HEK293 (cell line): Measurements from ENCODE around the gene LTBP1.

ENCODE experiments used
- CTCF ChIA-PET: fragments of 350-600 bp; formaldehyde crosslinking; extraction: SDS; loops from one replicate; lab custom pipeline; 2021; ENCODE audit warnings: antibody characterized with exemption; lab: Yijun Ruan, JAX
- POLR2A ChIA-PET: fragments of 300-600 bp; formaldehyde crosslinking; extraction: SDS; loops from one replicate; lab custom pipeline; 2020; ENCODE audit warnings: antibody characterized with exemption, inconsistent platforms; lab: Yijun Ruan, JAX
- H3K27ac ChIP-seq: fragments of 200-500 bp; sonication (Bioruptor generic); 2 replicates; pipeline ENCODE4 v1.5.1; 2014; ENCODE audit warnings: low read depth, low read length, control low read depth, inconsistent platforms; ENCODE audit errors: extremely low read depth
- H3K36me3 ChIP-seq, 2 experiments: fragments of 200-500 bp in 1 of 2; sonication (Bioruptor generic) in 1 of 2; 1 replicate in 1 of 2; 2 replicates in 1 of 2; pipeline ENCODE4 v1.5.1; 2014 to 2017; ENCODE audit warnings: inconsistent platforms in 2 of 2, low read length in 2 of 2; ENCODE audit not compliant: control insufficient read depth in 2 of 2, insufficient read depth in 1 of 2
- H3K4me1 ChIP-seq: fragments of 200-500 bp; sonication (Bioruptor generic); 2 replicates; pipeline ENCODE4 v1.5.1; 2014; ENCODE audit warnings: mild to moderate bottlenecking, low read length, inconsistent platforms; ENCODE audit not compliant: control insufficient read depth, insufficient read depth
- H3K4me3 ChIP-seq: 2 replicates; pipeline ENCODE4 v1.5.1; 2011; ENCODE audit warnings: low read depth, mild to moderate bottlenecking, control low read depth, low read length, moderate library complexity
- H3K9me3 ChIP-seq: fragments of 200-500 bp; sonication (Bioruptor generic); 2 replicates; pipeline ENCODE4 v1.5.1; 2014; ENCODE audit warnings: low read depth, low read length, inconsistent platforms; ENCODE audit not compliant: control insufficient read depth, insufficient read depth
- KLF8 ChIP-seq: fragments of 450-650 bp; formaldehyde crosslinking; IDR thresholded peaks from 2 replicates; pipeline ENCODE4 v1.5.1; 2016; ENCODE audit warnings: missing biosample characterization, missing genetic modification characterization
- SCRT2 ChIP-seq: fragments of 450-650 bp; formaldehyde crosslinking; IDR thresholded peaks from 2 replicates; pipeline ENCODE4 v1.5.1; 2016; ENCODE audit warnings: missing biosample characterization, missing genetic modification characterization
- SP2 ChIP-seq: fragments of 450-650 bp; formaldehyde crosslinking; IDR thresholded peaks from 2 replicates; pipeline ENCODE4 v1.5.1; 2016; ENCODE audit warnings: missing biosample characterization, missing genetic modification characterization
- ZBTB8A ChIP-seq: fragments of 450-650 bp; formaldehyde crosslinking; IDR thresholded peaks from 2 replicates; pipeline ENCODE4 v1.5.1; 2016; ENCODE audit warnings: missing biosample characterization, missing genetic modification characterization
- ZFP3 ChIP-seq: fragments of 450-650 bp; formaldehyde crosslinking; IDR thresholded peaks from 2 replicates; pipeline ENCODE4 v1.5.1; 2016; ENCODE audit warnings: low read depth, missing biosample characterization, missing genetic modification characterization
- ZNF239 ChIP-seq: fragments of 450-650 bp; formaldehyde crosslinking; IDR thresholded peaks from 2 replicates; pipeline ENCODE4 v1.5.1; 2016; ENCODE audit warnings: missing biosample characterization, missing genetic modification characterization
- ZNF274 ChIP-seq, 2 experiments: fragments of 200-500 bp in 1 of 2; fragments of 450-650 bp in 1 of 2; sonication (Bioruptor generic) in 1 of 2; formaldehyde crosslinking in 1 of 2; IDR thresholded peaks; 2 replicates each; pipeline versions ENCODE4 v1.5.1 to v1.6.1; 2014 to 2016; ENCODE audit warnings: borderline replicate concordance in 1 of 2, inconsistent platforms in 1 of 2, low read length in 1 of 2, missing biosample characterization in 1 of 2, missing genetic modification characterization in 1 of 2
- ZNF302 ChIP-seq: fragments of 450-650 bp; formaldehyde crosslinking; IDR thresholded peaks from 2 replicates; pipeline ENCODE4 v1.5.1; 2016; ENCODE audit warnings: missing biosample characterization, missing genetic modification characterization, low read depth
- ZNF391 ChIP-seq: fragments of 450-650 bp; formaldehyde crosslinking; IDR thresholded peaks from 2 replicates; pipeline ENCODE4 v1.5.1; 2016; ENCODE audit warnings: low read depth, missing biosample characterization, missing genetic modification characterization, borderline replicate concordance
- ZNF394 ChIP-seq: fragments of 450-650 bp; formaldehyde crosslinking; IDR thresholded peaks from 2 replicates; pipeline ENCODE4 v1.5.1; 2016; ENCODE audit warnings: missing biosample characterization, missing genetic modification characterization, mild to moderate bottlenecking, moderate library complexity, borderline replicate concordance
- ZNF610 ChIP-seq: fragments of 450-650 bp; formaldehyde crosslinking; IDR thresholded peaks from 2 replicates; pipeline ENCODE4 v1.5.1; 2016; ENCODE audit warnings: missing biosample characterization, missing genetic modification characterization, borderline replicate concordance
- ZNF658 ChIP-seq: fragments of 450-650 bp; formaldehyde crosslinking; IDR thresholded peaks from 2 replicates; pipeline ENCODE4; 2016; ENCODE audit warnings: missing biosample characterization, missing genetic modification characterization
- ZNF747 ChIP-seq: fragments of 450-650 bp; formaldehyde crosslinking; IDR thresholded peaks from 2 replicates; pipeline ENCODE4 v1.5.1; 2016; ENCODE audit warnings: missing biosample characterization, missing genetic modification characterization
- ZNF785 ChIP-seq: fragments of 450-650 bp; formaldehyde crosslinking; IDR thresholded peaks from 2 replicates; pipeline ENCODE4 v1.5.1; 2016; ENCODE audit warnings: missing biosample characterization, missing genetic modification characterization
- TF ChIP-seq, protein P1 (sequence below): fragments of 450-650 bp; formaldehyde crosslinking; IDR thresholded peaks from 2 replicates; pipeline ENCODE4 v1.5.1; 2017; ENCODE audit warnings: missing biosample characterization, missing genetic modification characterization
- TF ChIP-seq, protein P2 (sequence below): fragments of 450-650 bp; formaldehyde crosslinking; IDR thresholded peaks from 2 replicates; pipeline ENCODE4 v1.5.1; 2017; ENCODE audit warnings: missing biosample characterization, missing genetic modification characterization
- TF ChIP-seq, protein P3 (sequence below): fragments of 450-650 bp; formaldehyde crosslinking; IDR thresholded peaks from 2 replicates; pipeline ENCODE4 v1.5.1; 2016; ENCODE audit warnings: missing biosample characterization, missing genetic modification characterization, low read depth
- TF ChIP-seq, protein P4 (sequence below): fragments of 450-650 bp; formaldehyde crosslinking; IDR thresholded peaks from 2 replicates; pipeline ENCODE4 v1.5.1; 2016; ENCODE audit warnings: missing biosample characterization, missing genetic modification characterization
- TF ChIP-seq, protein P5 (sequence below): fragments of 450-650 bp; formaldehyde crosslinking; IDR thresholded peaks from 2 replicates; pipeline ENCODE4 v1.5.1; 2017; ENCODE audit warnings: missing biosample characterization, missing genetic modification characterization

Gene LTBP1

DNA sequence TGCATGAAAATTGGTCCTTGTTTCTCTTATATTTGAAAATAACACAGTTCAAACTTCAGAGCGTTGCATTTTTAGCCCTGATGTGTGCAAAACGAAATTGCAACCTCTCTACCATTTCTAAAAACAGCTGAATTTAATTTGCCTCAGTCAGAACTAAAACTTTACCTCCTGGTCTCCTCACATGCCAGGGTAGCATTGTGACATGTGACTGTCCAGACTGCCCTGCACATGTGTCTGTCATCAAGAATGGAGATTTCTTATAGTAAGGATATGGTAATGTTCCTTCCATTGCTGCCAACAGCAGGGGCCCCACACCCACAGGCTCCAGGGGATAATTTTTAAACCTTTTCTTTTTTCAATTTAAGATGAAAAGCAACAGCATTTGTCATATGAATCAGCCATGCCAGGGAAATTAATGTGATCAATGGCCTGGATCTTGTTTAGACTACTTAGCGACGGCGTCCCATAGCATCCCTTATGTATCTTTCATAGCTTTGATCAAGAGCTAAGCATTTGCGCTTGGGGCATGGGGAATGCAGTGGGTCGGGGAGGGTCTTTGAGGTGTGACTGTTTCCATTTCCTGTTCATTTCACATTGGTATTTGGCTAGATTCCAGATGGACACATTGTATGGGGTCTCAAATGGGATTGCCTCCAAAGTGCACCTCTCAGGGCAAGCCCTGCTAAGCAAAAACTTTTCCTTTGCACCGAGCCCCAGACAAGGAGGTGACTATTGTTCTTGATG lies 437.3 kb downstream of the LTBP1 start:
- no peaks in the 10 kb centered on the region for H3K4me1 ChIP-seq
- no peak overlapping the region for H3K4me3 ChIP-seq
- CTCF ChIA-PET = interaction anchor here (0.7 to 1.3 kb wide), 2 partner anchors 199 to 285 kb away, joined by 3 to 4 read pairs; no protein-coding TSS in a partner anchor
- no peaks in the 10 kb centered on the region; a peak in 1 of 3 replicates for H3K36me3 ChIP-seq
- POLR2A ChIA-PET = no interaction called here
- TF ChIP-seq ZNF302 (tag by site-specific recombination) (no peak), SCRT2 (tag by site-specific recombination) (no peak), ZNF391 (no peak), ZNF658 (tag by site-specific recombination) (no peak), SP2 (tag by site-specific recombination) (no peak), ZBTB8A (tag by site-specific recombination) (no peak), KLF8 (tag by site-specific recombination) (no peak), ZNF274 (IDR thresholded peaks at IDR 0.05; ENCODE audit: low read length) (no peak), ZNF274 (tag by site-specific recombination; IDR thresholded peaks at IDR 0.05; ENCODE audit: borderline replicate concordance) (no peak), ZNF394 (no peak), ZFP3 (tag by site-specific recombination) (no peak), ZNF747 (tag by site-specific recombination) (no peak), ZNF785 (no peak), ZNF239 (tag by site-specific recombination) (no peak), ZNF610 (tag by site-specific recombination) (no peak)
- TF ChIP-seq, protein P1, sequence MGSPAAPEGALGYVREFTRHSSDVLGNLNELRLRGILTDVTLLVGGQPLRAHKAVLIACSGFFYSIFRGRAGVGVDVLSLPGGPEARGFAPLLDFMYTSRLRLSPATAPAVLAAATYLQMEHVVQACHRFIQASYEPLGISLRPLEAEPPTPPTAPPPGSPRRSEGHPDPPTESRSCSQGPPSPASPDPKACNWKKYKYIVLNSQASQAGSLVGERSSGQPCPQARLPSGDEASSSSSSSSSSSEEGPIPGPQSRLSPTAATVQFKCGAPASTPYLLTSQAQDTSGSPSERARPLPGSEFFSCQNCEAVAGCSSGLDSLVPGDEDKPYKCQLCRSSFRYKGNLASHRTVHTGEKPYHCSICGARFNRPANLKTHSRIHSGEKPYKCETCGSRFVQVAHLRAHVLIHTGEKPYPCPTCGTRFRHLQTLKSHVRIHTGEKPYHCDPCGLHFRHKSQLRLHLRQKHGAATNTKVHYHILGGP (tag by site-specific recombination) = no peak
- TF ChIP-seq, protein P2, sequence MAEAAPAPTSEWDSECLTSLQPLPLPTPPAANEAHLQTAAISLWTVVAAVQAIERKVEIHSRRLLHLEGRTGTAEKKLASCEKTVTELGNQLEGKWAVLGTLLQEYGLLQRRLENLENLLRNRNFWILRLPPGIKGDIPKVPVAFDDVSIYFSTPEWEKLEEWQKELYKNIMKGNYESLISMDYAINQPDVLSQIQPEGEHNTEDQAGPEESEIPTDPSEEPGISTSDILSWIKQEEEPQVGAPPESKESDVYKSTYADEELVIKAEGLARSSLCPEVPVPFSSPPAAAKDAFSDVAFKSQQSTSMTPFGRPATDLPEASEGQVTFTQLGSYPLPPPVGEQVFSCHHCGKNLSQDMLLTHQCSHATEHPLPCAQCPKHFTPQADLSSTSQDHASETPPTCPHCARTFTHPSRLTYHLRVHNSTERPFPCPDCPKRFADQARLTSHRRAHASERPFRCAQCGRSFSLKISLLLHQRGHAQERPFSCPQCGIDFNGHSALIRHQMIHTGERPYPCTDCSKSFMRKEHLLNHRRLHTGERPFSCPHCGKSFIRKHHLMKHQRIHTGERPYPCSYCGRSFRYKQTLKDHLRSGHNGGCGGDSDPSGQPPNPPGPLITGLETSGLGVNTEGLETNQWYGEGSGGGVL = no peak
- TF ChIP-seq, protein P3, sequence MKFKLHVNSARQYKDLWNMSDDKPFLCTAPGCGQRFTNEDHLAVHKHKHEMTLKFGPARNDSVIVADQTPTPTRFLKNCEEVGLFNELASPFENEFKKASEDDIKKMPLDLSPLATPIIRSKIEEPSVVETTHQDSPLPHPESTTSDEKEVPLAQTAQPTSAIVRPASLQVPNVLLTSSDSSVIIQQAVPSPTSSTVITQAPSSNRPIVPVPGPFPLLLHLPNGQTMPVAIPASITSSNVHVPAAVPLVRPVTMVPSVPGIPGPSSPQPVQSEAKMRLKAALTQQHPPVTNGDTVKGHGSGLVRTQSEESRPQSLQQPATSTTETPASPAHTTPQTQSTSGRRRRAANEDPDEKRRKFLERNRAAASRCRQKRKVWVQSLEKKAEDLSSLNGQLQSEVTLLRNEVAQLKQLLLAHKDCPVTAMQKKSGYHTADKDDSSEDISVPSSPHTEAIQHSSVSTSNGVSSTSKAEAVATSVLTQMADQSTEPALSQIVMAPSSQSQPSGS (tag by site-specific recombination) = no peak
- TF ChIP-seq, protein P4, sequence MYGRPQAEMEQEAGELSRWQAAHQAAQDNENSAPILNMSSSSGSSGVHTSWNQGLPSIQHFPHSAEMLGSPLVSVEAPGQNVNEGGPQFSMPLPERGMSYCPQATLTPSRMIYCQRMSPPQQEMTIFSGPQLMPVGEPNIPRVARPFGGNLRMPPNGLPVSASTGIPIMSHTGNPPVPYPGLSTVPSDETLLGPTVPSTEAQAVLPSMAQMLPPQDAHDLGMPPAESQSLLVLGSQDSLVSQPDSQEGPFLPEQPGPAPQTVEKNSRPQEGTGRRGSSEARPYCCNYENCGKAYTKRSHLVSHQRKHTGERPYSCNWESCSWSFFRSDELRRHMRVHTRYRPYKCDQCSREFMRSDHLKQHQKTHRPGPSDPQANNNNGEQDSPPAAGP (tag by site-specific recombination) = no peak
- TF ChIP-seq, protein P5, sequence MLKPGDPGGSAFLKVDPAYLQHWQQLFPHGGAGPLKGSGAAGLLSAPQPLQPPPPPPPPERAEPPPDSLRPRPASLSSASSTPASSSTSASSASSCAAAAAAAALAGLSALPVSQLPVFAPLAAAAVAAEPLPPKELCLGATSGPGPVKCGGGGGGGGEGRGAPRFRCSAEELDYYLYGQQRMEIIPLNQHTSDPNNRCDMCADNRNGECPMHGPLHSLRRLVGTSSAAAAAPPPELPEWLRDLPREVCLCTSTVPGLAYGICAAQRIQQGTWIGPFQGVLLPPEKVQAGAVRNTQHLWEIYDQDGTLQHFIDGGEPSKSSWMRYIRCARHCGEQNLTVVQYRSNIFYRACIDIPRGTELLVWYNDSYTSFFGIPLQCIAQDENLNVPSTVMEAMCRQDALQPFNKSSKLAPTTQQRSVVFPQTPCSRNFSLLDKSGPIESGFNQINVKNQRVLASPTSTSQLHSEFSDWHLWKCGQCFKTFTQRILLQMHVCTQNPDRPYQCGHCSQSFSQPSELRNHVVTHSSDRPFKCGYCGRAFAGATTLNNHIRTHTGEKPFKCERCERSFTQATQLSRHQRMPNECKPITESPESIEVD = no peak
- no peaks in the 10 kb centered on the region for H3K9me3 ChIP-seq
- H3K27ac ChIP-seq = no peak overlapping the region
